Epithelial cell of proximal tubule (primary cell): ENCODE data around the gene WNT9A. TPM values are rescaled to one million over a fixed set of nuclear protein-coding genes. Genes with fewer than 3 reads are reported as not detected.

Experiments used
- DNase-seq: peaks from one replicate; pipeline ENCODE4 v3.0.0-alpha.2; 2011; ENCODE audit warnings: low read depth
- H3K4me3 ChIP-seq: 2 replicates; pipeline ENCODE4 v1.5.1; 2011; ENCODE audit warnings: low read depth, mild to moderate bottlenecking, low read length
- CTCF ChIP-seq: conservative IDR thresholded peaks from 2 replicates; pipeline ENCODE4 v1.5.1; 2012; ENCODE audit warnings: low read depth, mild to moderate bottlenecking, low read length
- total RNA-seq: library from RNA; depleted of rRNA; stranded (reverse); fragments of >200 nt; gene quantifications from 2 replicates; pipeline ENCODE4 v1.2.3, GENCODE V29; 2015

The WNT9A gene
- total RNA-seq, 1 donor from 2014 or later = 2.1 TPM

GRCh38 chr1:227893949-227894721, 53.6 kb downstream of the WNT9A start:
- TF ChIP-seq CTCF = no peak
- no peak for DNase-seq
- no peak overlapping the region for H3K4me3 ChIP-seq

- TF ChIP-seq CTCF = no peak
- DNase-seq = no peak
- H3K4me3 ChIP-seq = no peak overlapping the region
Measured at GRCh38 chr1:227893300-227893948, 54.3 kb downstream of the WNT9A start.

DNA sequence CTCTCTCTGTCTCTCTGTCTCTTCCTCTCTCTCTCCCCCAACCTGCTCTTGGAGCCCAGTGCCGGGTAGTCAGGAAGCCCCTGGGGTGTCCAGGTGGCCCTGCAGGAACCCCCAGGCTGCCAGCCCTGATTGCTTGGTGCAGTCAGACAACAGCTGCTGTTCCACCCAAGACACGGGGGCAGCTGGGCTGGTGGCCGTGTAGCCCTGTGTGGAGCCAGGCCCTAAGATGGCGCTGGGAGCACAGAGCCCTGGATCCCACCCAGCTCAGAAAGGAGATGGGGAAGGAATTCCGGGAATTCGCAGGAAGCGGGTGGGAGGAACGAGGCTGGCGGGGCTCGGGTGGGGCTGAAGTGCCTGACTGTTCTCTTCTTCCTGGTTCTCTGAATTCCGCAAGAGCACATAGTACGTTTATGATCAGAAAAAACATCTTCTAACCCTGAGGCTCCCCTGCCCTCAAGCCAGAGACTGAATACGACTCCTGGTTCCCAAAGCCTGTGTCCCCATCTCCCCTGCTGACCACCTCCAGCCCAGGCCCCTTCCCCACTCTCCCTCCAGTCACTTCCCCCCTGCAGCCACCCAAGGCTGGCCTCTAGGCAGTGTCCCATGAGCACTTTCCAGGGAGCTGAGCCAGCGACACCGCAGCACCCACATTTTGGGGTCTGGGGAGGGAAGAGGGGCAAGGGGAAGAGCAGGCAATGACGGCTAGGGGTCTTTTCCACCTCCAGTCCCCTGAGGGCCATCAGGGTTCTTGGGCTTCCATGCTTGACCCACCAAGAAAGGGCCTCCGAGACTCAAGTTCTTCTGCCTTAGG, 55.0 kb downstream of the WNT9A start:
- H3K4me3 ChIP-seq = no peak overlapping the region
- no peak for DNase-seq
- TF ChIP-seq CTCF = no peak

- TF ChIP-seq CTCF = no peak
- no peak for DNase-seq
Measured at GRCh38 chr1:227891955-227892488, 55.7 kb downstream of the WNT9A start.

GRCh38 chr1:227891223-227891954, 56.3 kb downstream of the WNT9A start:
- no peak for DNase-seq
- no peak for TF ChIP-seq CTCF
- no peak overlapping the region for H3K4me3 ChIP-seq

More at GRCh38 chr1:227891955-227892488, 55.7 kb downstream of the WNT9A start:
- H3K4me3 ChIP-seq = no peak overlapping the region
